ENCODE results near the gene VWA5B1. TPM values are rescaled to one million over a fixed set of nuclear protein-coding genes. Genes with fewer than 3 reads are reported as not detected.

Gene VWA5B1
- total and polyA plus RNA-seq, 2 donors (not counting 3 experiments of a cell fraction or from before 2014, with no cell fraction given), result not detected

DNA sequence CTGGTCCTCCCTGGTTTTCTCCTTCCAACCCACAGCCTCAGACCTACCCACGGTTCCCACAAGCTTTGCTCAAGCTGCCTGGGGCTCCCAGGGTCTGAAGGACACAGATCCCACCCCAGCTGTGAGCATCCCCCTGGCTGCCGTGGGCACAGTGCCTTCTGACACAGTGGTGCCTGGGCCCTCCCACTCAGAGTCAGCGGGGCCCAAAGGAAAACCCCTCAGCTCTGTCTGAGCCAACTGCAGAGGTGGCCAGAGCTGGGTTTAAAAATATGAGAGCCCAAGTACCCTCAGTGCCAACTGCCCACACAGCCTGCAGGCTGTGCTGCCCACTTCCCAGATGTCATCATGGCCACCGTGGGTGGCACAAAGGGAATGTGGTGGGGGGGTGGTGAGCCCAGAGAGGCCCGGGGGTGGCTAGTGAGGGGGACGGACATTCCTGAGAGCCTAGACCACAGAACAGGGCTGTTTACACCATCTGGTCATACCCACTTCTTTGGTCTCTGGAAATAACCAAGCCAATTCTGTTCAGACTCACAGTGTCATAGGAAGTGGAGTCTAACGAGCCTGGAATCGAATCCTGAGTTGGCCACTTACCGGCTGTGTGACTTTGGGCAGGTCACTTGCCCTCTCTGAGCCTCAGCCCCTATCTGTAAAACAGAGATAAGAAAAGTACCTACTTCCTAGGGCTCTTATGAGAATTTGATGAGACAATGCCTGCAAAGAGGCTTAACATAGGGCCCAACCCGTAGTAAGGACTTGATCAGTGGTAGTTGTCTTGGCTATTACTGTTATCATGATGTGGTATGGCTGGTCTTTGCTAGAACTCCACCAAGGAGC, 109.9 kb downstream of the VWA5B1 start:
- Histone ChIP-seq H3K4me2 (ENCODE audit: insufficient read depth, low read length) (no peak overlapping the region), H3K4me1 (ENCODE audit: control insufficient read depth, extremely low read depth, insufficient read depth, low read length) (no peaks in the 10 kb centered on the region), H2AFZ (ENCODE audit: low read depth, low read length) (no peak overlapping the region), H3K36me3 (ENCODE audit: control insufficient read depth in 2 of 2, extremely low read depth in 1 of 2, insufficient read depth in 2 of 2, low read length in 2 of 2) (no peaks in the 10 kb centered on the region), H3K9me3 (replicated peaks; ENCODE audit: control insufficient read depth, insufficient read depth, low read length) (no peaks in the 10 kb centered on the region), H3K9me1 (replicated peaks; ENCODE audit: control insufficient read depth, extremely low read depth, insufficient read depth, low read length) (no peaks in the 10 kb centered on the region), H3K27ac (ENCODE audit: insufficient read depth, low read depth, low read length) (no peak overlapping the region), H3K9ac (replicated peaks; ENCODE audit: extremely low read depth, insufficient read depth, low read length) (no peak overlapping the region), H3K27me3 (ENCODE audit: control insufficient read depth in 2 of 2, insufficient read depth in 2 of 2, low read length in 2 of 2) (peaks cover under 1 to 3% of the 10 kb centered on the region in 2 experiments), H4K20me1 (replicated peaks; ENCODE audit: control insufficient read depth, extremely low read depth, insufficient read depth, low read length) (no peaks in the 10 kb centered on the region), H3K79me2 (ENCODE audit: control insufficient read depth, insufficient read depth, low read length) (no peaks in the 10 kb centered on the region), H3K4me3 (replicated peaks in 1 of 3; ENCODE audit: insufficient read depth in 1 of 3, low read depth in 1 of 3, low read length in 3 of 3) (no peak overlapping the region)
- ChIA-PET CTCF (interaction anchor here (0.6 to 1.3 kb wide), 3 partner anchors 24 to 94 kb away, joined by 3 to 4 read pairs (median 3); no protein-coding TSS in a partner anchor), POLR2A (interaction anchor here (0.5 kb wide), 1 partner anchor 53 kb away, joined by 4 read pairs; no protein-coding TSS in a partner anchor)
- DNase-seq (ENCODE audit: low read depth, low spot score), result no peak
- FAIRE-seq, result no peak
- intact Hi-C loops (cut with micrococcal nuclease) (no loop called here), dilution Hi-C loops (cut with MboI; ENCODE audit: extremely low pct_ligation_motif_present, low sequenced_read_pairs) (no loop called here)
- TF ChIP-seq FOS (IDR thresholded peaks at IDR 0.05; ENCODE audit: borderline replicate concordance, insufficient read depth, low read length) (no peak), JUN (IDR thresholded peaks at IDR 0.05; ENCODE audit: borderline replicate concordance, insufficient read depth, insufficient read length, low read depth) (no peak), EZH2 (IDR thresholded peaks at IDR 0.05; ENCODE audit: borderline replicate concordance, low read depth, low read length, severe bottlenecking) (no peak), MYC (IDR thresholded peaks at IDR 0.05; ENCODE audit: low read depth, low read length) (no peak)
- TF ChIP-seq, protein P1, sequence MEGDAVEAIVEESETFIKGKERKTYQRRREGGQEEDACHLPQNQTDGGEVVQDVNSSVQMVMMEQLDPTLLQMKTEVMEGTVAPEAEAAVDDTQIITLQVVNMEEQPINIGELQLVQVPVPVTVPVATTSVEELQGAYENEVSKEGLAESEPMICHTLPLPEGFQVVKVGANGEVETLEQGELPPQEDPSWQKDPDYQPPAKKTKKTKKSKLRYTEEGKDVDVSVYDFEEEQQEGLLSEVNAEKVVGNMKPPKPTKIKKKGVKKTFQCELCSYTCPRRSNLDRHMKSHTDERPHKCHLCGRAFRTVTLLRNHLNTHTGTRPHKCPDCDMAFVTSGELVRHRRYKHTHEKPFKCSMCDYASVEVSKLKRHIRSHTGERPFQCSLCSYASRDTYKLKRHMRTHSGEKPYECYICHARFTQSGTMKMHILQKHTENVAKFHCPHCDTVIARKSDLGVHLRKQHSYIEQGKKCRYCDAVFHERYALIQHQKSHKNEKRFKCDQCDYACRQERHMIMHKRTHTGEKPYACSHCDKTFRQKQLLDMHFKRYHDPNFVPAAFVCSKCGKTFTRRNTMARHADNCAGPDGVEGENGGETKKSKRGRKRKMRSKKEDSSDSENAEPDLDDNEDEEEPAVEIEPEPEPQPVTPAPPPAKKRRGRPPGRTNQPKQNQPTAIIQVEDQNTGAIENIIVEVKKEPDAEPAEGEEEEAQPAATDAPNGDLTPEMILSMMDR (IDR thresholded peaks at IDR 0.05; ENCODE audit: extremely low read depth in 1 of 2, insufficient read depth in 1 of 2, low read depth in 1 of 2, low read length in 2 of 2), result no peak
- no TSS peak for BruUV-seq (replicated peaks)
